Prostate gland (tissue), 2 donors: ENCODE results near the gene ADAMTSL1.

ENCODE experiments used
- CTCF ChIP-seq, 4 experiments: fragments of 200-600 bp in 2 of 4; fragments of 450-650 bp in 2 of 4; sonication (generic) in 2 of 4; IDR thresholded peaks; 1 replicate in 3 of 4; 2 replicates in 1 of 4; pipeline ENCODE4 v1.5.1; 2016 to 2019; ENCODE audit warnings: antibody characterized with exemption in 4 of 4, mild to moderate bottlenecking in 2 of 4, moderate library complexity in 2 of 4
- POLR2A ChIP-seq: fragments of 450-650 bp; IDR thresholded peaks from one replicate; pipeline ENCODE4 v1.6.1; 2016; ENCODE audit warnings: antibody characterized with exemption, mild to moderate bottlenecking

GRCh38 chr9:18550286-18550685 is 76.3 kb downstream of the ADAMTSL1 start:
- TF ChIP-seq POLR2A (no peak), CTCF (IDR thresholded peaks at IDR 0.05) (no peak)
